Measurements from ENCODE around the gene RPS6KC1.
A peak's percentile ranks its signal among the peaks of the same experiment; 100 is the strongest.

Gene RPS6KC1

DNA sequence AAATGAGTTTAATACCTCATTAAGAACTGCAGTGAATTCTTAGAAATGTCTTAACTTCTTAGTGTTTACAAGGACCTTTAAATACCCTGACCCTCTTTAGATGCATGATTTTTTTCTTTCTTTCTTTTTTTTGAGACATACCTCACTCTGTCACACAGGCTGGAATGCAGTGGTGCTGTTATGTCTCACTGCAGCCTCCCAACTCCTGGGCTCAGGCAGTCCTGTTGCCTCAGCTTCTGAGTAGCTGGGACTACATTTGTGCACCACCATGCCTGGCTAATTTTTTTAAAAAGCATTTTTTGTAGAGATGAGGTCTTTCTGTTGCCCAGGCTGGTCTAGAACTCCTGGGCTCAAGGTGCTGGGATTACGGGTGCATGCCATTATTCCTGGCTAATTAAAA, 191.8 kb downstream of the RPS6KC1 start:
- DNase-seq (ENCODE audit: low spot score): no peak

GRCh38 chr1:213244664-213245091, 193.6 kb downstream of the RPS6KC1 start:
- peak; percentile 64 for DNase-seq (ENCODE audit: low spot score)

GRCh38 chr1:213245260-213245910, 194.3 kb downstream of the RPS6KC1 start:
- DNase-seq (ENCODE audit: low spot score): no peak

DNA sequence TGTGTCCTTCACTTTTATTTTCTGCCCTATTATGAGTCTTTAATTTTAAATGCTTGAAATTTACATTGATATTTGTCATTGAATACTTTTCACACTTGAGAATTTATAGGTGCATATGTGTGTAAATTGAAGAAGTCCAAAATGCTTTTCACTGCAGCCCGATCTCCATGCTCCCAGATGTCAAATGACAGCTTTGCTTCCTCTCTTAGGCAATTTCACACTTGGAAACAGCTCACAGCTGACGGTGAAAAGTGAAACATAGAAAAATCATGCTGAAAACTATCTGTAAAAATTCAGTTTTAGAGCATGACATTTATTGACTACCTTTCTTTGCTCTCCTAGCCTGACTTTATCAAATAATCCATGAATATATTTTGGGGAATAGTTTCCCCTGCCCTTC, 196.0 kb downstream of the RPS6KC1 start:
- DNase-seq (ENCODE audit: low spot score): no peak

DNA sequence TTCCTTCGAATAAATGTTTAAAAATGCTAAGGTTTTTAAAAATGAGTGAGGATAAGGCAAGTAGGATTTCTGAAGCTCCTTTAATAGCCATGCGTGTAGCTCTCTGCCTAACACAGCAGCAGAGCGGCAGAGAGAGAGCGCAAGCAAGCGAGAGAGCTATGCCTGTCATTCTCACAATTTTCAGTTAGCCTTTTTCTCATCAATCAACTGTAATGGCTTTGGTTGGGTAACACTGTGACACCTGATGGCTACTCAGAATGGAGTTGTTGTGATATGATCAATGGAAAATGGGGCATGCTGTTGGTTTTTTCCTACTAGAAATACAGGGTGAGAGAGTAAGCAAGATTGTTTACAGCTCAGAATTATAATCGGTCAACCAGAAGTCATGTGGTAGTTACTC, 198.4 kb downstream of the RPS6KC1 start:
- no peak for DNase-seq (ENCODE audit: low spot score)

DNA sequence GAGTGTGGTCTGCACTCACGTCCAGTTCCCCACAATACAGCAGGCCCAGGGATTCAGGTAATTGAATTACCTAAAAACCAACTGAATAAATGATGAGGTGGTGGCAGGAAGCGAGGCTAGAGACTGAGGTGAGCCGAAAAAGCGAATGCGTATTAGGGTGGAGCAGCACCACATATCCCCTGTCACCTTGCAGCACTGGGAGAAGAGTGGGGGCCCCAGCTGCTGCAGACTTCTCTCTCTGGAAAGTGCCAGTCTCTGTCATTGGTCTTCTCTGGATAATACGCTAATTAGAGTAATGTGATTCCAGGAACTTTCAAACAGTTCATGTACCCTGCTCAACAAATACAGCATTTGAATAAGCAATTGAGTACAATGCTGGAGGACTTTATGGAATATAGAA, 199.0 kb downstream of the RPS6KC1 start:
- no peak for DNase-seq (ENCODE audit: low spot score)

DNA sequence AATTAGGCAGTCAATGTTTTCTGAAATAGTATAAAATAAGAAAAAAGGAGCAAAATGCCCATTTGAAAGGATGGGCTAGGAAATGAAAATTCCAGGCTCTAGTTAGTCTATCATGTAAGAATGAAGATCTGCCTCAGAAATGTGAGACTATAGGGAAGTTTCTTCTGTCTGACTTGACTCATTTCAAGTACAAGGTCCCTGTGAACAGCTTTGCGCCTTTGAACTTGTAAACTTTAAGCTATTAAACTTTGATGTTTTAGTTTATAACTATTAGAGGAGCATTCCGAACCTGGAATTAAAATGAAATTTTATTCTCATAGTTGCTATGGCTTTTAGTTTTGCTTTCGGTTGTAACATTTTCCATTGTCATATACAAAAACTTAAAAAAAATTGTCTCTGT, 199.4 kb downstream of the RPS6KC1 start:
- no peak for DNase-seq (ENCODE audit: low spot score)

- no peak for DNase-seq (ENCODE audit: low spot score)
Measured at GRCh38 chr1:213251972-213252371, 200.9 kb downstream of the RPS6KC1 start.

DNA sequence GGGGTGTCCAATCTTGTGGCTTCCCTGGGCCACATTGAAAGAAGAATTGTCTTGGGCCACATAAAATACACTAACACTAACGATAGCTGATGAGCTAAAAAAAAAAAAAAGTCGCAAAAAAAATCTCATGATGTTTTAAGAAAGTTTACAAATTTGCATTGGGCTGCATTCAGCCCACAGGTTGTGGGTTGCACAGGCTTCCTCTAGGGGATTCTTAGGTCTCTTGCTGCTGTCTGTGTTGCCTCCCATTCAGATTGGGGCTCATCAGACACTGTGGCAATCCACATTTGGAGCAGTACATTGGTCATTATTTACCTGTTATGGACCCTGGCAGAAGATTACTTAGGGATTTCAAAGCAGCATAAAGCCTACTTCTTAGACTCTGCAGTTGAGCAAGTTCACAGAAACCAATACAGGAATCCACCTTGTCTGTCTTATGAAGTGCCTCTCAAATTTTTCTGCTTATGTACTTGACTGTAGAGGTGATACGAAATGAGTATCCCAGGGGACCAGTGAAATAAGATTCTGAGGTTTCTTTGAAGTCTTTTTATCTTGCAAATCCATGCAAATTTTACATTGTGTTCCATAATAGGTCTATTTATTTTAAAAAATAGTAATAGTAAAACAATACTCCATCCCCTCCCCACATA, 205.5 kb downstream of the RPS6KC1 start:
- DNase-seq (ENCODE audit: low spot score): no peak

DNA sequence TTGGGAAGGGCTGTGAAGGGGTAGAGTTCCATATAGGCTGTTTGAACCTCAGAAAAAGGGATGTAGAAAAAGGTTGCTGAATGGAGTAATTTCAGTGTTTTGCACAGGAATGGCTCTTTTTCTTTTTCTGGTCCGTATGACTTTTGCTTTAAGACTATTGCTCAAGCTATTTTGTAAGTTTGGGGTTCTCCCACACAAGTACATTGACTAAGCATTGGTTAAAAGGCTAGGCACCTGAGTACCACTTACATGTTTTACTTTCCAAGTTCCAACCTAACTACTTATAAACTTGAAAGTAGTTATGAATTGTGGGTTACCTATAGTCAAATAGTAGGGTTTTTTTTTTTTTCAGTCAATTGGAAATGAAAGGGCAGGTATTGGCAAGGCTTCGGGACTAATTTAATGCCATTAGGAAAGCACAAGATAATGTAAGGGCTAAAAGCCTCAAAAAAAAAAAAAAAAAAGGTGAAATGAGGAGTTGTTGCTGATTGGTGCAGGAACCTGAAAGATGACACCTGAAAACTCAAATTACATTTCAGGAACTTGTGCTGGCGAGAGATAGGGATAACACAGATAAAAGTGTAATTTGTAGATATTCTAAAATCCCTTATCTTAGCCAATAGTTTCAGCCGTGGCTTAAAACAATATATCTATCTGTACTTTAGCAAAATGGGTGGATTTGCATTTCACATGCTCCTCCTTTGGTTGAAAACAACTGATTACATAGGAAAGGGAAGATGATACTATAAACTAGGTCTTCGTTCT, 209.5 kb downstream of the RPS6KC1 start:
- no peak for DNase-seq (ENCODE audit: low spot score)

GRCh38 chr1:213264531-213264930, 213.5 kb downstream of the RPS6KC1 start:
- DNase-seq (ENCODE audit: low spot score): no peak

- no peak for DNase-seq (ENCODE audit: low spot score)
Measured at GRCh38 chr1:213266983-213267772, 216.1 kb downstream of the RPS6KC1 start.

GRCh38 chr1:213268221-213268620, 217.2 kb downstream of the RPS6KC1 start:
- no peak for DNase-seq (ENCODE audit: low spot score)

GRCh38 chr1:213269829-213270228, 218.8 kb downstream of the RPS6KC1 start:
- no peak for DNase-seq (ENCODE audit: low spot score)

GRCh38 chr1:213273546-213273945, 222.5 kb downstream of the RPS6KC1 start:
- no peak for DNase-seq (ENCODE audit: low spot score)

GRCh38 chr1:213274140-213274539, 223.1 kb downstream of the RPS6KC1 start:
- DNase-seq (ENCODE audit: low spot score): no peak

GRCh38 chr1:213275293-213275692, 224.3 kb downstream of the RPS6KC1 start:
- DNase-seq (ENCODE audit: low spot score): no peak

- DNase-seq (ENCODE audit: low spot score): no peak
Measured at GRCh38 chr1:213276236-213276635, 225.2 kb downstream of the RPS6KC1 start.

- DNase-seq (ENCODE audit: low spot score): no peak
Measured at GRCh38 chr1:213277036-213277435, 226.0 kb downstream of the RPS6KC1 start.

GRCh38 chr1:213279410-213279809, 228.4 kb downstream of the RPS6KC1 start:
- no peak for DNase-seq (ENCODE audit: low spot score)

GRCh38 chr1:213281640-213282301, 230.7 kb downstream of the RPS6KC1 start:
- DNase-seq (ENCODE audit: low spot score): no peak

DNA sequence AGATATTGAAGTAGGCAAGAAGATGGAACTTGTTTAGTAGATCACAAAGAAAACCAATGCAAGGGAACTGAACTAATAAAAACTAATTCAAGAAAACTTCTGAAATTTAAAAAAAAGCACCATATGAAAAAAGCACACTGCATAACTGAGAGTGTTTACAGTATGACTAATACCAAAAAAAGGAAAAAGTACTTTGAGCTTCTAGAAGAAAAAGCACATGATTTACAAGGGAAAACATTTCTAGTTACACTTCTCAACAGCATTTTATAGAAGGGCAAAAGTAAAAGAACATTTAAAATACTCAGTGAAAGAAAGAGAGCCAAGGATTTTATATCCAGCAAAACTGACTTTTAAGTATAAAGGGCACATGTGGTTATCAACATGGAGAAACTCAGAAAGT, 233.6 kb downstream of the RPS6KC1 start:
- DNase-seq (ENCODE audit: low spot score): no peak

Data from NAMALWA (cell line).